Effector memory CD4-positive, alpha-beta T cell (primary cell): ENCODE measurements around the gene TENM4.

Source experiments
- DNase-seq, 3 donors: peaks; one replicate each; pipeline ENCODE4 v3.0.0-alpha.2; 2020
- H3K27ac ChIP-seq: 2 replicates; pipeline ENCODE4 v1.7.0; 2013; ENCODE audit warnings: mild to moderate bottlenecking, low read length, moderate library complexity; ENCODE audit not compliant: insufficient read depth, poor library complexity, severe bottlenecking
- H3K27me3 ChIP-seq: replicated peaks from 2 replicates; pipeline ENCODE4 v1.7.0; 2013; ENCODE audit warnings: mild to moderate bottlenecking, low read length; ENCODE audit not compliant: insufficient read depth, control insufficient read depth, poor library complexity, severe bottlenecking
- H3K36me3 ChIP-seq: 2 replicates; pipeline ENCODE4 v1.7.0; 2013; ENCODE audit warnings: mild to moderate bottlenecking, low read length, moderate library complexity; ENCODE audit not compliant: control insufficient read depth, insufficient read depth
- H3K4me1 ChIP-seq: 2 replicates; pipeline ENCODE4 v1.7.0; 2013; ENCODE audit warnings: low read length, mild to moderate bottlenecking; ENCODE audit not compliant: control insufficient read depth, insufficient read depth, poor library complexity, severe bottlenecking
- H3K4me3 ChIP-seq: 2 replicates; pipeline ENCODE4 v1.7.0; 2013; ENCODE audit warnings: low read length, low read depth, mild to moderate bottlenecking; ENCODE audit not compliant: insufficient read depth, poor library complexity, severe bottlenecking
- H3K9me3 ChIP-seq: 2 replicates; pipeline ENCODE4 v1.7.0; 2013; ENCODE audit warnings: mild to moderate bottlenecking, low read length, moderate library complexity; ENCODE audit not compliant: control insufficient read depth

The TENM4 gene

DNA sequence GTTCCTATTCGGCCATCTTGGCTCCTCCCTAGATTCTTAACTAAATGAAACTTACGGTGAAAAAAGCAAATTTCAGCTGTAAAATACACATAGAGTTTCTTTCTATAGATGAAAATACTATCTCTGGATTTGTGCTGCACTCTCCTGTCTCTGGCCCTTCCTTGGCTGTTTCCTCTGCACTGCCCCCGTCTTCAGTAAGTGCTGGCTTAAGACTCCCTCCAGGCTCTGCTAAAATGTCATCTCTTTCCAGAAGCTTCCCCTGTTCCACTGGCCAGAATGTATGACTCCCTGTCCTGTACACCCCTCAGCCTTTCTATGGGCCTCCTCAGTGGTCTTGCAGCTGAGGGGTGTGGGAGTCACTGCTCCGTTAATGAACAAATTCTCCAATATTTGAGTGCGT, 757.1 kb downstream of the TENM4 start:
- H3K4me3 ChIP-seq = no peak overlapping the region
- H3K4me1 ChIP-seq = no peaks in the 10 kb centered on the region
- no peaks in the 10 kb centered on the region for H3K36me3 ChIP-seq
- H3K27ac ChIP-seq = no peak overlapping the region
- no peaks in the 10 kb centered on the region for H3K9me3 ChIP-seq
- no peak for DNase-seq
- no peaks in the 10 kb centered on the region for H3K27me3 ChIP-seq

DNA sequence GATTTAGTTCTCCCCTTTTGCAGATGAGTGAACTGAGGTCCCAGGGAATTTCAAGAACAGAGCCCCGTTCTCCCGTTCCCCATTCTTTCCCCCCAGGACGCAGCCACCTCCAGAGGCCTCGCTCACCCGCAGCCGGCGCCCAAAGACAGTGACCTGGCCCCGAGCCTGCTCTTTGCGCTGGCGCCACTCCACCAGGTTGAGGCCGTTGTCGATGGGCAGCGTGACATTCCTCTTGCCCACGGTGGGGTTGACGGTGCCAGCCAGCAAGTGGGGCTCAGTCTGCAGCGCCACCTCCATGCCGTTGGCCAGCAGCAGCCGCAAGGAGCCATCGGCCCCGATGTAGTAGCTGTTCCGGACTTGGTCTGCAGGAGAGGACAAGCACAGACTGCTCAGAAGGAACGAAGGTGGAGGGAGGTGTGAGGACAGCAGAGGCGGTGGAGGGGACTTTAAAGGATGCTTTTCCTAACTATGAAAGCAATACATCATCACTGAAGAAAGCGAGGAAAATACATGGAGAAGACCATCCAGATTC, 764.7 kb downstream of the TENM4 start:
- no peaks in the 10 kb centered on the region for H3K36me3 ChIP-seq
- H3K9me3 ChIP-seq = no peaks in the 10 kb centered on the region
- no peak overlapping the region for H3K27ac ChIP-seq
- no peak overlapping the region for H3K4me3 ChIP-seq
- no peak for DNase-seq
- H3K4me1 ChIP-seq = no peaks in the 10 kb centered on the region
- H3K27me3 ChIP-seq = no peaks in the 10 kb centered on the region

DNA sequence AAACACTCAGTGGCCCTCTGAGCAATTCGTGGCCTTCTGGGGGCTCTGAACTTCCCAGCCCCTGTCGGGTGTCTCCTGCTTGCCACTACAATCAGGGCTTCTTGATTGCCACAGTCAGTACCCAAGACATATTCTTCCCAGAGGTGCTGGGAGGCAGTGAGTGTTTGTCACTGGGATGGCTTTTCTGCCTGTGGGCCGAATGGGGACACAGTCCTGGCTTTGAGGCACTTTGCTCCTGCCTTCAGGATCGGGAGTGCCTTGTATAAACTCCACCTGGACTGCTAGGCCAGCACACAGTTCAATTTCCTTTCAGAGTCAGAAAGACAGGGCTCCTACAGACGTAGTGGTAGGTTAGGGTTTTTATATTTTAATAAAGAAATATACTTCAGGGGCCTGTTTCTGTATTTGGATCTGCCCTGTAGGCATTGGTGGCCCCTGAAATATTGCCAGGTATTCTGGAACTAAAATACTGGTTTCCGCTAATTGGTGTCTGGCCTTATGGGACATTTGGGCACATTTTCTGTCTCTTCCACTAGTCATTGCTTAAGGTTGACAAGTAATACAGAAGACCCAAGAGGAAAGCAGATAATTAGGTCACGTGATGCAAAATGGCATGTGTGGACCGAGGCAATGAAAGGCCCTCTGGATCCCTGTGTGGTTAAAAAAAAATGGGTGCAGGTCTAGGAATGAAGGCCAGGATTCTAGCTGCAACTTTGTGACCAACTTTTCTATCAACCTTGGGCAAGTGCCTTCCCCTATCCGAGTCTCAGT, 767.8 kb downstream of the TENM4 start:
- Histone ChIP-seq H3K27ac (no peak overlapping the region), H3K4me1 (no peaks in the 10 kb centered on the region), H3K9me3 (no peaks in the 10 kb centered on the region), H3K36me3 (no peaks in the 10 kb centered on the region), H3K27me3 (no peaks in the 10 kb centered on the region), H3K4me3 (no peak overlapping the region)
- no peak for DNase-seq

DNA sequence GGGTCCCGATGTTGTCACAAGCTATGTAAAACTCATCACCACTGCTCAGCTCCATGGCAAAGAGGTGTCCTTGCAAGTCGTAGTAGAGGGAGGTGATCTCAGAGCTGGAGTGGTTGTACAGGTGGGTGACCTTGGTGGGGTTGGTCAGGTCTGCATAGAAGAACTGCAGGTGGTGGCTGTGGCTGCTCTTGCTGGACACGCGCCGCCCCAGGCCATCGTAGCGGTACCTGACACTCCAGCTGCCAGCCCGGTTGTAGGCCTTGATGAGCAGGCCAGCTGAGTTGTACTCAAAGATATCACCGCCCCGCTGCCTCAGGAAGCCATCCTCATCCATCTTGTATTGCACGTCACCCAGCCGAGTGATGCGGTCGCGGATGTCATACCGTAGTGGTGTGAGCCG, 771.6 kb downstream of the TENM4 start:
- H3K36me3 ChIP-seq = no peaks in the 10 kb centered on the region
- no peaks in the 10 kb centered on the region for H3K4me1 ChIP-seq
- DNase-seq = no peak
- H3K27ac ChIP-seq = no peak overlapping the region
- no peak overlapping the region for H3K4me3 ChIP-seq
- H3K27me3 ChIP-seq = no peaks in the 10 kb centered on the region
- H3K9me3 ChIP-seq = no peaks in the 10 kb centered on the region

DNA sequence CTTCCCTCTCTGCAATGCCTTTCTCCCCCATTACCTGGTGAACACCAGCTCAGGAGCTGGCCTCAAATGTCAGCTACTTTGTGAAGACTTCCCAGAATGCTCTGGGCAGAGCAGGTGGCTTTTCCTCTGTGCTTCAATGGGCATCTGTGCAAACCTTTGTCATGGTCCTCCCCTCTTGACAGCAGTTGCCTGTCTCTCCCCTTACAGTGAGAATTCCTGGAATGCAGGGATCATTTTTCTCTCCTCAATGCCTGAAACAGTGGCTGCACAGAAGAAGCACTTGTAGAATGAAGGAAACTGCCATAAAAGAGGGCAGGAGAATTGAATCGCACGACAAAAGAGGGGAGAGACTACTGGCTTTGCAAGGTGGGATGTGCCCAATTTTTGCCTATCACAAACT, 773.4 kb downstream of the TENM4 start:
- no peaks in the 10 kb centered on the region for H3K9me3 ChIP-seq
- H3K4me3 ChIP-seq = no peak overlapping the region
- no peaks in the 10 kb centered on the region for H3K4me1 ChIP-seq
- DNase-seq = no peak
- no peaks in the 10 kb centered on the region for H3K36me3 ChIP-seq
- H3K27me3 ChIP-seq = no peaks in the 10 kb centered on the region
- H3K27ac ChIP-seq = no peak overlapping the region

DNA sequence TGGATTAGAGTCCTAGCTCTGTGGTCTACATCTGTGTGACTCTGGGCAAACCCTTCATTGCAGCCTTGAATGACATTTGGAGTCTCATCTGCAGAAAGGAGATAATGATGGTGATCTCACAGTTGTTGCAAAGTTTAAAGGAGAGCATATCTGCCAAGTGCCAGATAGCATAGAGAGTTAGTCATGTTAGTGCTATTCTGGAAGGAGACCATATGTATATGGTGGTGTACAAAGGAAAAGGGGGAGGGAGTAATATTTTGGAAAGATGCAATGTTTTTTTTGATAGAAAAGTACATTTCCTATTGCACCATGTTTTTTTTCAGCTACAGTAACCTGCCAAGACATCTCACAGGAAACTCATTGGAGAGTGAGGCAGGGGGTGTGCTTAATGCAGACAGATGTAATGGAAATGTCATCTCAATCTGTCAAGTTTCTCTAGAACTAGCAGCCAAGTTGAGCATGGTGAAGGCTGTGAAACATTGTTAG, 774.1 kb downstream of the TENM4 start:
- Histone ChIP-seq H3K4me1 (no peaks in the 10 kb centered on the region), H3K9me3 (no peaks in the 10 kb centered on the region), H3K27ac (no peak overlapping the region), H3K27me3 (no peaks in the 10 kb centered on the region), H3K4me3 (no peak overlapping the region), H3K36me3 (no peaks in the 10 kb centered on the region)
- no peak for DNase-seq

DNA sequence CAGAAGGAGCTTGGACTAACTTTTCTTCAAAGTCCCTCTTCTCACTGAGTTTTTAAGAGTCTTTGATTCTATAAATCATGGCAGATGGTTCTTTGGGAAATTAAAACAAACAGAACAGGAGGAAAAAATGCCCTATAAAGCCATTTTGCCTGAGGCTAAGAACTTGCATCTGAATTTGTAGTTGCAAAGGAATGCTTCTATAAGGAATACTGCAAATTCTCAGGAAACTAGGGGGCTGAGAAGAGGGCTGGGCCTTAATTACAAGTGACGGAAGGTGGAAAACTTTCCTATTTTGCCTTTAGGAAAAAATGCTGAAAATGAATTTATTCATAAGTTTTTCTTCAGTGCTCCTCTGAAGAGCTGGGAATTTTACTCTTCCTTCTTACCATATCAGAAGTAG, 776.2 kb downstream of the TENM4 start:
- H3K9me3 ChIP-seq = no peaks in the 10 kb centered on the region
- H3K36me3 ChIP-seq = no peaks in the 10 kb centered on the region
- H3K27ac ChIP-seq = no peak overlapping the region
- no peaks in the 10 kb centered on the region for H3K4me1 ChIP-seq
- no peaks in the 10 kb centered on the region for H3K27me3 ChIP-seq
- DNase-seq = no peak
- no peak overlapping the region for H3K4me3 ChIP-seq

DNA sequence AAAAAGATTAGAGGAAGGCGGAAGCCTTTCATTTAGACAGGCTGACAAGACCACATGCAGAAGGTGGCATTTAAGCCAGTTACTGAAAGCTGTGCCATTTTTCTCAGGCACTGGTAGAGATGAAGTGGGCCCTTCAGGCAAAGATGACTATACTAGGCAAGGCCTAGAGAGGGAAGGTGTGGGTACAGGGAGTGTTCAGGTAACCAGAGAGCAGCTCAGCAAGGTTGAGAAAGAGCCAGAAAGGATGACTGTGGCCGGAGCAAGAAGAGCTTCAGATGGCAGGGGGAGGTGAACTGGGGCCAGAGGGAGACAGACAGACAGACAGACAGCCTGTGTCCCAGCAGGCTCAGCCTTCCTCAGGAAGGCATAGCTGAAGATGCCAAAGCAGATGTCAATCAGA, 778.0 kb downstream of the TENM4 start:
- Histone ChIP-seq H3K9me3 (no peaks in the 10 kb centered on the region), H3K27ac (no peak overlapping the region), H3K4me1 (no peaks in the 10 kb centered on the region), H3K4me3 (no peak overlapping the region), H3K27me3 (no peaks in the 10 kb centered on the region), H3K36me3 (no peaks in the 10 kb centered on the region)
- no peak for DNase-seq

DNA sequence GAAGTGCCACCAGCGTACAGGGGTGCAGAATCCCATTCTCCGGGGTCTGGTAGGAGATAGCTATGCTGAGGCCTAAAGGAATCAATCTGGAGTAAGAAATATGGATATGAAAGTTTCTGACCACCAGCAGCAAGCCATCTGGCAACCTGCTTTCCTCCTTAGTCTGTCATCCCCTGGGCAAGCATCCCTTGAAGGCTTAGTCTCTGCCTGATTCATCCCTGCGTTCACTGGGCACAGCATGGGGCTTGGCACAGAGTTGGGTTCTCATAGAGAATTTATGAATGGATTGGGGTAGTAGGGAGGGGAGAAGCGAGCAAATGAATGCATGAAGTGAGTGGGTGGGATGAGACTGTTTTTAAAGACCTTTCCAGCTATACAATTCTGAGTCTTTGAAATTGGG, 780.4 kb downstream of the TENM4 start:
- no peaks in the 10 kb centered on the region for H3K9me3 ChIP-seq
- no peak for DNase-seq
- H3K36me3 ChIP-seq = no peaks in the 10 kb centered on the region
- H3K4me3 ChIP-seq = no peak overlapping the region
- H3K27ac ChIP-seq = no peak overlapping the region
- H3K27me3 ChIP-seq = no peaks in the 10 kb centered on the region
- no peaks in the 10 kb centered on the region for H3K4me1 ChIP-seq

DNA sequence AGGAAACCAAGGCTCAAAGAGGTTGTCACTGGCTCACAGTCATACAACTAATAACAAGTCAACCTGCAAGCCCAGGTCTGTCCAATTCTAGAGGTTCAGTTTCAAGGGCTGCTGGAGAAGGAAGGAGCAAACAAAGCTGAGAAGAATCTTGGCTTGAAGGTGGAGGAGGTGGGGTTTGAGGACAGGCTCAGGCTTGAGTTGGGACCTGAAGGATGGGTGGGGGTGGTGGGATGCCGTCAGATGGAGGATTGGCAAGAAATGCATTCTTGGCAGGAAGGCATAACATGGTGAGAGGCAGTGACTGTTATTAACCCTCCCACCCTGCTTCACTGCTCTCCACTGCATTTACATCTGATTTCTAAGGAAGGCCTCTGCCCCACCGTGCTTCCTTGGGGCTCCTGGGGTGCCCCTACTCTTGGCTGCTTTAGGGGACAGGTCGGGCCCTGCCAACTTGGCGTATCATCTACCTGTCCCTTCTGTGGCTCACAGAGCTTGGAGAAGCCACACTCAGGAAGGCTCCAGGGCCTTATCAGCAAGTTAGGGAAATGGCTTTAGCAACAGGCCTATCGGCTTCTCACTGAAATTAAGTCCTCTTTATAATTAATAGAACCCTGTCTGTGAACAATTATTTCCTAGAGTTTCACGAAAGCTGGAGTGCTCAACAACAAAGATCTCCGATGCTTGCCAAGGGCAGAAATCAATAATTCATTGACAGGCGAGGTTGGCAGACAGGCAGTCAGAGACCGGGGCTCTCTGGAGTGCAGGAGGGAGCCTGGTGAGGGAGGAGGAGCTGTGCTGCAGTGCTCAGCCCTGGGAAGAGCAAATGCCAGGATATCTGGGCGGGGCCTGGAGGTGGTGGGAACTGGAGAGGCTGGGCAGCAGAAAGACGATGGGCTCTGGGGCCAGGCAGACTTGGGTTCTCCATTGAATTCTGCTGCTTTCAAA, 781.2 kb downstream of the TENM4 start:
- Histone ChIP-seq H3K27ac (no peak overlapping the region), H3K27me3 (no peaks in the 10 kb centered on the region), H3K4me1 (no peaks in the 10 kb centered on the region), H3K4me3 (no peak overlapping the region), H3K9me3 (no peaks in the 10 kb centered on the region), H3K36me3 (no peaks in the 10 kb centered on the region)
- no peak for DNase-seq
